Renal pelvis (tissue), 12 donors: ENCODE results near the gene CCL14. TPM values are rescaled to one million over a fixed set of nuclear protein-coding genes. Genes with fewer than 3 reads are reported as not detected.
A peak's percentile ranks its signal among the peaks of the same experiment; 100 is the strongest.
"Not testable (repeated sequence)": the region's sequence is repeated elsewhere in the genome, so short reads cannot be mapped to it uniquely, and the experiment has no call there.

Source experiments
- DNase-seq: peaks from one replicate; pipeline ENCODE4 v3.0.0-alpha.2; 2013
- long read RNA-seq, 16 experiments: transcript quantifications; one replicate each; lab custom pipeline, GENCODE V29; 2026
- polyA plus RNA-seq, 3 donors: library from polyadenylated mRNA; unstranded; fragments of 120-200 nt; gene quantifications; one replicate each; pipeline ENCODE4 v1.2.1, GENCODE V29; 2013; ENCODE audit not compliant: insufficient read length in 3 of 3

The CCL14 gene
- 10 to 100 TPM; 18.3 to 23.1 (median 22.1) TPM for polyA plus RNA-seq
- long read RNA-seq, donor 1, transcript CCL14-202 (3 exons, 898 nt) = major isoform, 11 of 15 reads
- long read RNA-seq, donor 1, partial matches to known transcripts = 0 of 15 reads
- long read RNA-seq, donor 1, other reads (novel, unspliced or antisense) = 0 of 15 reads
- long read RNA-seq, donor 2, transcript CCL14-202 (3 exons, 898 nt) = major isoform, 13 of 15 reads
- long read RNA-seq, donor 2, partial matches to known transcripts = 0 of 15 reads
- long read RNA-seq, donor 2, other reads (novel, unspliced or antisense) = 0 of 15 reads
- long read RNA-seq, donor 3, transcript CCL14-202 (3 exons, 898 nt) = major isoform, 10 of 11 reads
- long read RNA-seq, donor 3, partial matches to known transcripts = 0 of 11 reads
- long read RNA-seq, donor 3, other reads (novel, unspliced or antisense) = 0 of 11 reads
- long read RNA-seq, donor 4, transcript CCL14-202 (3 exons, 898 nt) = major isoform, 20 of 23 reads
- long read RNA-seq, donor 4, partial matches to known transcripts = 0 of 23 reads
- long read RNA-seq, donor 4, other reads (novel, unspliced or antisense) = 0 of 23 reads
- long read RNA-seq, donor 5, transcript CCL14-202 (3 exons, 898 nt) = major isoform, 5 of 5 reads
- long read RNA-seq, donor 5, partial matches to known transcripts = 0 of 5 reads
- long read RNA-seq, donor 5, other reads (novel, unspliced or antisense) = 0 of 5 reads
- long read RNA-seq, donor 6, transcript CCL14-202 (3 exons, 898 nt) = major isoform, 8 of 9 reads
- long read RNA-seq, donor 6, partial matches to known transcripts = 0 of 9 reads
- long read RNA-seq, donor 6, other reads (novel, unspliced or antisense) = 0 of 9 reads
- long read RNA-seq, donor 7, transcript CCL14-202 (3 exons, 898 nt) = major isoform, 17 of 20 reads
- long read RNA-seq, donor 7, partial matches to known transcripts = 0 of 20 reads
- long read RNA-seq, donor 7, other reads (novel, unspliced or antisense) = 0 of 20 reads
- long read RNA-seq, donor 8, transcript CCL14-202 (3 exons, 898 nt) = major isoform, 8 of 8 reads
- long read RNA-seq, donor 8, partial matches to known transcripts = 0 of 8 reads
- long read RNA-seq, donor 8, other reads (novel, unspliced or antisense) = 0 of 8 reads
- long read RNA-seq, donor 9, transcript CCL14-202 (3 exons, 898 nt) = major isoform, 15 of 15 reads
- long read RNA-seq, donor 9, partial matches to known transcripts = 0 of 15 reads
- long read RNA-seq, donor 9, other reads (novel, unspliced or antisense) = 0 of 15 reads
- long read RNA-seq, donor 10, transcript CCL14-202 (3 exons, 898 nt) = major isoform, 15 of 19 reads
- long read RNA-seq, donor 10, partial matches to known transcripts = 0 of 19 reads
- long read RNA-seq, donor 10, other reads (novel, unspliced or antisense) = 0 of 19 reads
- long read RNA-seq, donor 11, transcript CCL14-202 (3 exons, 898 nt) = major isoform, 7 of 9 reads
- long read RNA-seq, donor 11, partial matches to known transcripts = 0 of 9 reads
- long read RNA-seq, donor 11, other reads (novel, unspliced or antisense) = 0 of 9 reads
- long read RNA-seq, donor 12, transcript CCL14-202 (3 exons, 898 nt) = major isoform, 14 of 14 reads
- long read RNA-seq, donor 12, partial matches to known transcripts = 0 of 14 reads
- long read RNA-seq, donor 12, other reads (novel, unspliced or antisense) = 0 of 14 reads
- long read RNA-seq, donor 13, transcript CCL14-202 (3 exons, 898 nt) = major isoform, 16 of 18 reads
- long read RNA-seq, donor 13, partial matches to known transcripts = 0 of 18 reads
- long read RNA-seq, donor 13, other reads (novel, unspliced or antisense) = 0 of 18 reads
- long read RNA-seq, donor 14 = 0 reads
- long read RNA-seq, donor 15 = 0 reads
- long read RNA-seq, donor 16, transcript CCL14-202 (3 exons, 898 nt) = major isoform, 8 of 9 reads
- long read RNA-seq, donor 16, partial matches to known transcripts = 0 of 9 reads
- long read RNA-seq, donor 16, other reads (novel, unspliced or antisense) = 0 of 9 reads

DNA sequence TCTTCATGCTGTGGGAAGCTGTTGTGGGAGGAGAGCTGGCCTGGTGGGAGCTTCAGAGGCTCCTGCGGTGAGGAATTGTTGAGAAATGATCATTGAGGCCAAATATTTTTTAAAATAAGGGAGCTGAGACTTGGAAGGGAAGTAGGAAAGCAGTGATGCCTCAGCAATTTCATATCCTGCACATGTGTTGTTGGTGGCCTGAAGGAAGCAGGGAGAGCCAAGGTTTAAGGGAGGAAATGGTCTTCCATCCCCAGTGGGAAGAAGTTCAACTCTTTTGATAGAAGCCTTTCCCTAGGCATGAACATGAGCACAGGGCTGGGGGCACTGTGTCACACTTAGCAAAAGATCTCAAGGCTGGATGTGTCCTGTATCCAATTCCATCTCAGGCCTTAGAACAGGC is at the start of gene CCL14:
Gene CCL14, minus strand, starts transcription at position 87 of the 400 bp plus-strand sequence. Its CDS starts 80 bp downstream, at position 7.
- DNase-seq = no peak

DNA sequence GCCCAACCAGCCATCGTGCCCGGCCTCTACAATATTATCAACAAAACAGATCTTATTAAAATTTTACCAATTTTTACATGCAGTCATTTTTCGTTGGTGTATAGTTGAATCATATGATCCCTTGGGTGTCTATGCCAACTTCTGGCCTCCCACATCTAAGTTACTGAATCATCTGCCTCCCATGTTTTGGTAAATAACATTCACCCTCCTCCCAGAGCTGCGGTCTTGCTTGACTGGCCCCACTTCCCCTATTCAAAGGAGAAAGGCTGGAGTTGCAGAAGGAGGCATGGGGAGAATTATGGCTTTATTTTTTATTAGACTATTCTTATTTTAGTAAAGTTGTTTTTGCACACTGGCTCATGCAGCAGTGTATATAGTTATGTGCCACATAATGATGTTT is 49.7 kb upstream of the CCL14 start:
- DNase-seq = no peak

DNA sequence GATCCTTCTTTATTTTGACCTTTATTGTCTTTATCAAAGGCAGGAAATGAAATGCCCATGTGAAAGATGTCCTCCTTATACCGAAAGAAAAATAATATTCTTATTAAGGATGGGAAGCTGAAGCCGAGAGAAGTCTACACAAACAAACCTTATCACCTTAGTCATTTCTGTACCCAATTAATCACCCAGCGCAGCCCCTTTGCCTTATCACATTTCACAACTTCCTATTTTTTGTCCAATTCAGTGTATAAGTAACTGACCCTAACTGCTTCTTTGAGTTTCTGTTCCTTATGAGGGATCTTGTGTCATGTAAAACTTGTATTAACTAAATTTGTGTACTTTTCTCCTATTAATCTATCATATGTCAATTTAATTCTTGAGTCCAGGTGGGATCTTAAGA is 47.6 kb upstream of the CCL14 start:
- DNase-seq = no peak

DNA sequence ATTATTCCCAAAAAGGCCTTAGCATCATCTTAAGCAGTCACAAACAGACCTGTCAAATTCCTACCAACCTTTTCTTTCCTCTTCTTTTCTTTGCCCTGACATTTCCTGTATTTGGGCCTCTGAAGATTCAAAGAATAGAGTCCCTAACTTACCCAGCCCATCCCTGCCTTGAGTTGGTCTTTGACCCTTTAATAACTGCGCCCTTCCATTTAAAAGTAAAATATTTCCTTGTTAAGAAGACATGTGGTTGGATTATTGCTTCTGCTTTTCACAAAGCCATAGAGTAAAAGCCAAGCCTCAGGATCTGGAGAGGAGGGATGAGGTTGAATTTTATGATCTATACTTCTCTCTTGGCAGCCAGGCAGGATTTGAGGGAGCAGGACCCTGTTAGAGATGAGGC is 44.4 kb upstream of the CCL14 start:
- DNase-seq = no peak

DNA sequence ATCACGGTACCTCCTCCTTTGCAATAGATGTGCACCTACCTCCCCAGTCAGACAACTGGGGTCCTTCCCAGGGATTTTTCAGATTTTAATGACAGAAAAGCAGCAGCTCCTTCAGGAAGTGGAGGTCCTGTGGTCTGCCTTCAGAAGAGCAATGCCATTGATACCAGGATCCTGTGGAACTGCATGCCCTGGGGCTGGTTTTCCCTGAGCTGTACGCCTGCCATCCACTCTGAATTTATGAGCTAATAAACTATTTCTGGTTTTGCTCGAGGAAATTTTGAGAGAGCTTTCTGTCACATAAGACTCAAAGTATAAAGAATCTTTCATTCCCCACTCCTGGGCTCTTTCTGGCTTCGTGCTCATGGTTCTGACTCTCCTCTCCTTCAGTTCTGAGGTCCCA is 41.2 kb upstream of the CCL14 start:
- DNase-seq = no peak

DNA sequence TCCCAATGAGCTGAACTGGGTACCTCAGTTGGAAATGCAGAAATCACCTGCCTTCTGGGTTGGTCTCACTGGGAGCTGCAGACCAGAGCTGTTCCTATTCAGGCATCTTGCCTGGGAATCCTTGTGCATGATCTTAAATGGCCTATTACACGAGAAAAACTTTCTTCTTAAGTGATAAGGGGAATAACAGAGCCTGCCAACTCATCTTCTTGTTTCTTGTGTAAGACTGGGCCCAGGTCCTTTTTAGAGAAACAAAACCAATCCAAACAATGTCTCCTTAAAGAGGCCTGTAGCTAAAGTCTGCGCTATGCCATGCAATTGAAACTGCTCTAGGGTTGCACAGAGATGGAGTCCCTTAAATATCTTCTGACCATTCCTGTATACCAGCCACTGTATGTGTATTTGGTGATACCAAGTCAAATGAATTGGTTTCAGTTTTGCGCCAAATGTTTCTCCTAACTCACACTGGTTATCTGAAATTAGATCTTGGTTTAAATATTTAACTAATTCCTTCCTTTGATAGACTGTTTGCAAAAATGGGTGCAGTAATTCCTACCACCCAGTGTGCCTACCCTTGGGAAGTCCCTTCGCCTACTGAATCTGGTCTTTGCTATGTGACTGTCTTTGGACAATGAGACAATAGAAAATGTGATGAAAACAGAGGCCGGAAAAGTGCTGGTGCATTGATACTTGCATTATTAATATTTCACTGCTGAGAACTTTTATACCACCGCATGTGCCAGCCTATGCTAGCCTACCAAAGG is 37.8 kb upstream of the CCL14 start:
- DNase-seq = no peak

DNA sequence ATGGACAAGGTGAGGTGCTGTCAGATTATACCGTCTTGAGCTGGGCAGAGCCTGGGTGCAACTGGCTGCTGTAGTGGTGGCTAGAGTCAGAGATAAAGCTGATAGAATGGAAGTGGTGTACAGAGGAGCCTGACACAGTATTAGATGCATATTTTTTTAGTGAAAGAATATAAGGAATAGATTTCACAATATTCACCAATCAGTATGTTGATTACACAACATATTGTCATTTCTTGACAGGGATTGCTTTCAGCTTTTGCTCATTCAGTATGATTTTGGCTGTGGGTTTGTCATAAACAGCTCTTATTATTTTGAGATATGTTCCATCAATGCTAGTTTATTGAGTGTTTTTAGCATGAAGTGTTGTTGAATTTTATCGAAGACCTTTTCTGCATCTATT is 32.9 kb upstream of the CCL14 start:
- no peak for DNase-seq

DNA sequence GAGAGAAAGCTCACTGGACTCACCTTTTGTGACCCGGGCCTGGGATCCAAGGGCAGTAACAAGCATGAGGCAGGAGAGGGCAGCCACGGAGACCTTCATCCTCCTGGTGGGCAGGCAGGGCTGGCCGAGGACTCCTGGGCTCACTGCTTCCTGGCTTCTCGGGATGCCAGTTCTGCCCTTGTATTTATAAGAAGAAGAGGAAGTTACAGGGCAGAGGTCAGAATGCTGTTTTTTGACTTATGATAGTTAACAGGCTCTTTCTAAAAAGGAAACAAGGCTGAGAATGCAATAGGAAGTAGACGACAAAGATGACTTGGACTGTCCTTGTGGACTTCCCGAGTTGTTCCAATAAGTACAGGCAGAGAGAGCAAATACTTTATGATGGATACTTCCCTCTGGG is 31.3 kb upstream of the CCL14 start, which contains the start of gene CCL23:
Gene CCL23, minus strand, starts transcription at position 174 of the 400 bp plus-strand sequence. Its CDS starts 75 bp downstream, at position 99.
- DNase-seq = no peak

DNA sequence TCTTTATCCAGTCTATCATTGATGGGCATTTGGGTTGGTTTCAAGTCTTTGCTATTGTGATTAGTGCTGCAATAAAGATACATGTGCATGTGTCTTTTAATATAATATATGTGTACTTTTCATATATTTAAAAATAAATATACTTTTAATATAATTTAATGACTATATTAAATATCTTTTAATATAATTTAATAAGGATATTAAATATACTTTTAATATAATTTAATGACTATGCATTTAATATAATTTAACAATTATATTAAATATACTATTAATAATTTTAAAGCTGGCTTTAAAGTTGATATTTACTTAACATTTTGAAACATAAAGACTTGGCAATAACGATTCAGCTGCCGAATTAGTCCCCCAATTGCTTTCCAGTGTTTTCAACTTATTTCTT is 30.0 kb upstream of the CCL14 start:
- DNase-seq = no peak

DNA sequence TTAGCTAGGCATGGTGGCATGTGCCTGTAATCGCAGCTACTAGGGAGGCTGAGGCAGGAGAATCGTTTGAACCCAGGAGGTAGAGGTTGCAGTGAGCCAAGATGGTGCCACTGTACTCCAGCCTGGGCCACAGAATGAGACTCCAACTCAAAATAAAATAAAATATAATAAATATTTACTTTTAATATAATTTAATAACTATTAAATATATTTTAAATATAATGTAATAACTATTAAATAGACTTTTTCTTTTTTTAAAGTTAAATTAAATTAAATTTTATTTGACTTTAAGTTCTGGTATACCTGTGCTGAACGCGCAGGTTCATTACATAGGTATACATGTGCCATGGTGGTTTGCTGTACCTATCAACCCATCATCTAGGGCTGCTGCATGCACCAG is 29.4 kb upstream of the CCL14 start:
- DNase-seq = not testable (repeated sequence)

DNA sequence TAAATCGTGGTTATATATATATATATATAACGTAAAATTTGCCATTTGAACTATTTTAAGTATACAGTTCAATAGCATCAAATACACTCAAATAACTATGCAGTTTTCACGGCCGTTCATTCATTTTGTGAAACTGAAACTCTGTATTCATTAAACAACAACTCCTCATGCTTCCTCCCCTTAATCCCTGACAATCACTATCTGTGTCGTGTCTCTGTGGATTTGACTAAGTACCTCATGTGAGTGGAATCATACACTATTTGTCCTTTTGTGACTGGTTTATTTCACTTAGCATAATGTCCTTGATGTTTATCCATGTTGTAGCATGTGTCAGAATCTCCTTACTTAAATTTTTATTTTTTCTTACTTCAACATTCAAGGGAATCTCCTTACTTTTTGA is 28.4 kb upstream of the CCL14 start:
- no peak for DNase-seq

DNA sequence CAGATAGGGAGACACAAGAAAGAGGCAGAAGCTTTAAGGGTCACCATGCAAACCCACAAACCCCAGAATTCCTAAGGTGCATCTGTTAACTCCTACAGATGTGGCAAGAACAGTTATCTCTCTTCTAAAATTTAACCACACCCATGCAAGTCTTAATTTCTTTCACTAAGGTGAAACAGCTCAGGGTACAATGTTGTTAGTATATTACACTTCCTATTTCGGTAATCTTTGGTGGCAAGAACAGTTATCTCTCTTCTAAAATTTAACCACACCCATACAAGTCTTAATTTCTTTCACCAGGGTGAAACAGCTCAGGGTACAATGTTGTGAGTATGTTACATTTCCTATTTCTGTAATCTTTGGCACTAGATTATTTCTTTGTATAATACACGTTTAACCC is 24.7 kb upstream of the CCL14 start:
- DNase-seq = no peak

DNA sequence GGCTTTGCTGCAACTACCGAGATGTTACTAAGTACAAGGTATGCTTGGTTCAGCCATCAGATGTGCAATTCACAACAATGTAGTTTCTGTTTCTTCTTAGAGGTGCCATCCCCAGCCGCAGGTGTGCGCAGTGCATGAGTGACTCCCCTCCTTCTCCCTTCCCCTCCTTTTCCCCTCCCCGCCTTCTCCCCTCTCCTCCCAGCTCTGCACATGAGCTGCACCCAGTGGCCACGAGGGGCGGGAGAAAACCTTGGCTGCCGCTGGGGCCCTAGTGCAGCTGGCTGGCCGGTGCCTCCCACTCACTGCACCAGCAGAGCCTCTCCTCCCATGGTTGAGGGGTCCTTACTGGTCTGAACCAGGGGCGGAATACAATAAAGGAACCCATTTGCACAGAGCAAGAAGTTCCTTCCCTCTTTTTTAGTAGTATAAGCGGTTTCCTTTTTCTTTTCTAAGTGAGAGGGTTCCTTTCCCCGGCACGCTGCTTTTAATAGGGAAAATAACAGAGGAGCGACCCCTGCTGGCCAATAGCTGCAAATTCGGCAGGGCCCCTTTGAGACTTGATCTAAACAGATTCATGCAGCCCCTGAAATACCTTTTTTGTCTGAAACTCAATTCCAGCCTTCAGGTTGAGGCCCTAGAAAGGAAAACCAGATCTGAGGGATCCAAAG is 22.6 kb upstream of the CCL14 start:
- DNase-seq = no peak

DNA sequence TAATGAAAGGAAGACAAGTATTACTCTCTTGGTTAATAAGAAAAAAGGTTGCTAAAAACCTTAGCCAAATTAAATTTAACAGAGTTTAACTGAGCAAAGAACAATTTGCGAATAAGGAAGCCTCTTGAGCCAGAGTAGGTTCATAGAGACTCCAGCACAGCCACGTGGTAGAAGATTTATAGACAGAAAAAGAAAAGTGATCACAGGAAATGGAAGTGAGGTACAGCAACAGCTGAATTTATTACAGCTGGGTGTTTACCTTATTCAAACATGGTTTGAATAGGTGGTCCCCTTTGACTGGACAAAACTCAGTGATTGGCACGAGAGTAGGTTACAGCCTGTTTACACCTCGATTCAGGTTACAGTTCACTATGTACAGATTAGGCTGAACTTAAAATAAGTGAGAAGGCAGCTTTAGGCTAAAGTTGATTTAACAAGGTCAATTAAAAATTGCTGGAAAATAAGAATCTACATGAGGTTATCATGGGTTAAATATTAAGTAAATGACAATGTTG is 18.1 kb upstream of the CCL14 start:
- peak; percentile 26 for DNase-seq

DNA sequence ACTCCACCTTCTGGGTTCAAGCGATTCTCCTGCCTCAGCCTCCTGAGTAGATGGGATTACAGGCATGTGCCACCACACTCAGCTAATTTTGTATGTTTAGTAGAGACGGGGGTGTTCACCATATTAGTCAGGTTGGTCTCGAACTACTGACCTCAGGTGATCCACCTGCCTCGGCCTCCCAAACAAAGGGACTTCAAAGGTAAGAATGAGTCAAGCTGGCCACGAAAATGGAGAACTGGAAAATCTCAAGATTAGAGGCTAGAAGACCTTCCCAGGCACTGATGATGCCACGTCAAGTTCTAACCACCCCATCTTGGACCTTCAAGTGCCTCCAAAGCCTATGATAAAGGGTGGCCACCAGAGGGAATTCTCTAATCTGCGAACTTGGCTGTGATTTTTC is 16.1 kb upstream of the CCL14 start:
- no peak for DNase-seq

DNA sequence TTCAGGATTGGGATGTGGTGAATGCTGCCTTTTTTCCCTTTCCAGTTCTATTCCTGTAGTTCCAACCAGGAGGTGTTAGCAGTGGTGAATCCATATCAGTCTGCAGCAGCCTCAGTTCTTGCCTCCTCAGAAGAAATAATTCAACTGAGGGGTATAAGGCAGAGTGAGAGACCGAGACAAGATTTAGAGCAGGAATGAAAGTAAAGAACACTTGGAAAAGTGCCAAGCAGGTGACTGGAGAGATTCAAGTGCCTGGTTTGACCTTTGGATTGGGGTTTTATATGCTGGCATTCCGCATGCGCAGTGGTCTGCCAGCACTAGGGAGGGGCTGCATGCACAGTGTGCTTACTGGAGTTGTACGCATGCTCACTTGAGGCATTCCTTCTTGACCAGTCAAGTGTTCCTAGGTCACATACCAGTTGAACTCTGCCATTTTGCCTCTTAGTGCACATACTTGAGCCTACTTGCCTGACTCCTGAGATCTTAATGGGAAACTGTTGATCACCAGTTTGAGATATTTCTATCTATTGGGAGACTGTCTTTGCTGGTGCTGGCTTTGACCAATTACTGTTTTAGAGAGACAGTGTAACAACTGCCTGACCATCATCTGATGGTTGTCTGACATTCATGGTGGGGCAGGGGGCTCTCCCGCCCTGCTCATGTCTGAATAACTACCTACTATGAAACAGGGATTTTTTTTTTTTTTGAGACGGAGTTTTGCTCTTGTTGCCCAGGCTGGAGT is 15.5 kb upstream of the CCL14 start:
- DNase-seq = peak; percentile 68

DNA sequence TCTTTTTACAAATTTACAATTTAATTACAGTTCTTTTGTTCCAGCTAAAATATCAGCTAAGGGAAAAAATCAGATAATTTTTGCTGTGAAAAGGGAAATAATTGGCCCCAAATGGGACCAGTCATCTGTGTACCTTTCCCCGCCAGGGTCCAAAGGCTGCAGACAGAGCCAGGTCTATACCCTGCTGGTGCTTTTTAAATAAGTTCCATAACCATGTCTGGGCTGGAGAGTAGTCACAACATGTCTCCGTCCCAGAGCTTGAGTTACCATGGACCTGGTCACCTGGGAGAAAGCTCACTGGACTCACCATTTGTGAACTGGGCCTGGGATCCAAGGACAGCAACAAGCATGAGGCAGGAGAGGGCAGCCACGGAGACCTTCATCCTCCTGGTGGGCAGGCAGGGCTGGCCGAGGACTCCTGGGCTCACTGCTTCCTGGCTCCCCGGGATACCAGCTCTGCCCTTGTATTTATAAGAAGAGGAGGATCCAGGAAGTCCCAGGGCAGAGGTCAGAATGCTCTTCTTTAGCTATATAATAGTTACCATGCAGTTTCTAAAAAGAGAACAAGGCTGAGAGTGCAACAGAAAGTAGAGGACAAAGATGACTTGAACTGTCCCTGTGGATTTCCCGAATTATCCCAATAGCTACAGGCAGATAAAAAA is 14.7 kb upstream of the CCL14 start, which contains the start of gene CCL15:
Gene CCL15, minus strand, starts transcription at position 444 of the 662 bp plus-strand sequence. Its CDS starts 61 bp downstream, at position 383.
- no peak for DNase-seq
